B cell (primary cell): ENCODE data around the gene SCUBE1. TPM values are rescaled to one million over a fixed set of nuclear protein-coding genes. Genes with fewer than 3 reads are reported as not detected.

Experiments used
- ATAC-seq: fragments of 200-7000 bp; cut with Tn5 transposase; one replicate; pipeline ENCODE4 v1.10.0; 2021; ENCODE audit warnings: low read depth, mild to moderate bottlenecking, moderate number of reproducible peaks, moderate library complexity
- CTCF ChIA-PET: fragments of 350-600 bp; sonication (Branson Sonifier 250); formaldehyde crosslinking; loops from one replicate; lab custom pipeline; 2021; ENCODE audit warnings: antibody characterized with exemption, inconsistent platforms; lab: Charles Lee
- POLR2A ChIA-PET: fragments of 350-600 bp; sonication (Branson Sonifier 250); formaldehyde crosslinking; loops from one replicate; lab custom pipeline; 2021; ENCODE audit warnings: antibody characterized with exemption; lab: Charles Lee
- DNase-seq: peaks from one replicate; pipeline ENCODE4 v3.0.0; 2013
- H2AFZ ChIP-seq: 2 replicates; pipeline ENCODE4 v1.6.1; 2012; ENCODE audit warnings: mild to moderate bottlenecking, low read depth, low read length; ENCODE audit not compliant: insufficient read depth, poor library complexity, severe bottlenecking
- H3K27ac ChIP-seq, 2 donors: 1 replicate in 1 of 2; 2 replicates in 1 of 2; pipeline ENCODE4 v1.5.1; 2012 to 2013; ENCODE audit warnings: low read length in 2 of 2, mild to moderate bottlenecking in 2 of 2, moderate library complexity in 1 of 2
- H3K27me3 ChIP-seq, 4 experiments: fragments of 200-600 bp in 1 of 4; sonication (generic) in 1 of 4; replicated peaks in 1 of 4; 1 replicate in 2 of 4; 2 replicates in 2 of 4; pipeline versions ENCODE4 v1.6.1 to v1.7.0; 2013 to 2016; ENCODE audit warnings: low read length in 3 of 4, mild to moderate bottlenecking in 2 of 4, mixed read lengths in 1 of 4, moderate library complexity in 1 of 4; ENCODE audit not compliant: insufficient read depth in 4 of 4, control insufficient read depth in 3 of 4; ENCODE audit errors: control extremely low read depth in 1 of 4
- H3K36me3 ChIP-seq, 2 experiments: replicated peaks in 1 of 2; 1 replicate in 1 of 2; 2 replicates in 1 of 2; pipeline versions ENCODE4 v1.6.1 to v1.7.1; 2013; ENCODE audit warnings: low read length in 1 of 2; ENCODE audit not compliant: insufficient read depth in 2 of 2, control insufficient read depth in 1 of 2; ENCODE audit errors: control extremely low read depth in 1 of 2, extremely low read depth in 1 of 2
- H3K4me1 ChIP-seq, 2 donors: fragments of 200-600 bp in 1 of 2; sonication (generic) in 1 of 2; 1 replicate in 1 of 2; 2 replicates in 1 of 2; pipeline versions ENCODE4 v1.5.1 to v1.6.1; 2013 to 2017; ENCODE audit warnings: low read length in 2 of 2; ENCODE audit not compliant: control insufficient read depth in 2 of 2, insufficient read depth in 2 of 2
- H3K4me2 ChIP-seq: replicated peaks from 2 replicates; pipeline ENCODE3; 2012; ENCODE audit warnings: mild to moderate bottlenecking, low read depth, low read length; ENCODE audit not compliant: poor library complexity, severe bottlenecking
- H3K4me3 ChIP-seq, 5 experiments: fragments of 200-600 bp in 1 of 5; sonication (generic) in 1 of 5; 1 replicate in 3 of 5; 2 replicates in 2 of 5; pipeline versions ENCODE4 v1.5.1 to v1.7.0; 2011 to 2016; ENCODE audit warnings: low read length in 4 of 5, mild to moderate bottlenecking in 4 of 5, low read depth in 2 of 5, control low read depth in 1 of 5, moderate library complexity in 1 of 5; ENCODE audit not compliant: insufficient read depth in 1 of 5; ENCODE audit errors: control extremely low read depth in 1 of 5, extremely low read depth in 1 of 5
- H3K79me2 ChIP-seq: fragments of 200-600 bp; sonication (generic); one replicate; pipeline ENCODE4 v1.6.0; 2016; ENCODE audit warnings: low read length; ENCODE audit not compliant: control insufficient read depth, insufficient read depth
- H3K9ac ChIP-seq: fragments of 200-600 bp; sonication (generic); 2 replicates; pipeline ENCODE4 v1.6.1; 2017; ENCODE audit warnings: mild to moderate bottlenecking, low read length, moderate library complexity
- H3K9me3 ChIP-seq, 3 donors: one replicate each; pipeline versions ENCODE4 v1.6.1 to v1.7.1; 2013; ENCODE audit warnings: low read length in 2 of 3; ENCODE audit not compliant: control insufficient read depth in 2 of 3, insufficient read depth in 1 of 3; ENCODE audit errors: control extremely low read depth in 1 of 3
- H4K20me1 ChIP-seq: 2 replicates; pipeline ENCODE4 v1.6.0; 2012; ENCODE audit warnings: mild to moderate bottlenecking, low read length; ENCODE audit not compliant: insufficient read depth, control insufficient read depth, poor library complexity, severe bottlenecking
- H3K27ac Mint-ChIP-seq: one replicate; pipeline ENCODE4 v1.8.0; 2021; ENCODE audit warnings: mixed read lengths
- H3K27me3 Mint-ChIP-seq: one replicate; pipeline ENCODE4 v1.8.0; 2021; ENCODE audit warnings: mixed read lengths
- H3K4me1 Mint-ChIP-seq: one replicate; pipeline ENCODE4 v1.8.0; 2021; ENCODE audit warnings: mixed read lengths
- H3K4me3 Mint-ChIP-seq: one replicate; pipeline ENCODE4 v1.8.0; 2021; ENCODE audit warnings: mixed read lengths
- H3K9me3 Mint-ChIP-seq: one replicate; pipeline ENCODE4 v1.8.0; 2022; ENCODE audit warnings: mixed read lengths; ENCODE audit not compliant: insufficient read depth
- CTCF ChIP-seq: fragments of 200-600 bp; IDR thresholded peaks from one replicate; pipeline ENCODE4 v1.8.0; 2022; ENCODE audit warnings: antibody characterized with exemption, mild to moderate bottlenecking
- EZH2 ChIP-seq: IDR thresholded peaks from 2 replicates; pipeline ENCODE4 v1.6.1; 2012; ENCODE audit warnings: borderline replicate concordance, low read depth, mild to moderate bottlenecking, moderate library complexity, low read length; ENCODE audit not compliant: insufficient read depth, poor library complexity, severe bottlenecking
- WGBS: methylation state at CpG from one replicate; pipeline ENCODE4 v1.1.5; 2013; ENCODE audit warnings: missing lambda C conversion rate; ENCODE audit not compliant: insufficient coverage; 5-methylcytosine and 5-hydroxymethylcytosine counted together
- intact Hi-C: fragments of 100-400 bp; cut with micrococcal nuclease; formaldehyde crosslinking; loops from one replicate; pipeline ENCODE4 v1.10.0; 2022
- polyA plus RNA-seq: library from polyadenylated mRNA; depleted of rRNA; stranded (reverse); fragments of >200 nt; gene quantifications from 2 replicates; pipeline ENCODE4 v1.2.3, GENCODE V29; 2012
- total RNA-seq, 2 donors: library from RNA; stranded (reverse); fragments of 120-200 nt in 1 of 2; gene quantifications; 1 replicate in 1 of 2; 2 replicates in 1 of 2; pipeline versions ENCODE4 v1.2.3 to v1.2.4, GENCODE V29; 2013 to 2022

SCUBE1 gene
- total and polyA plus RNA-seq, 2 donors (not counting 1 experiment from before 2014, with no cell fraction given): not detected

GRCh38 chr22:43237280-43237679 is 105.9 kb downstream of the SCUBE1 start:
- no peaks in the 10 kb centered on the region for H3K9me3 Mint-ChIP-seq
- Histone ChIP-seq H3K4me1 (no peaks in the 10 kb centered on the region), H3K4me2 (no peak overlapping the region), H4K20me1 (no peaks in the 10 kb centered on the region), H3K27me3 (no peaks in the 10 kb centered on the region), H3K79me2 (no peaks in the 10 kb centered on the region), H2AFZ (no peak overlapping the region), H3K9me3 (no peaks in the 10 kb centered on the region), H3K9ac (no peak overlapping the region), H3K4me3 (no peak overlapping the region), H3K36me3 (no peaks in the 10 kb centered on the region), H3K27ac (no peak overlapping the region)
- no peaks in the 10 kb centered on the region for H3K4me1 Mint-ChIP-seq
- intact Hi-C loops: no loop called here
- no peak overlapping the region for H3K4me3 Mint-ChIP-seq
- CTCF ChIA-PET: interaction anchor here (1.3 kb wide), 1 partner anchor 109 kb away, joined by 3 read pairs; no protein-coding TSS in a partner anchor
- ATAC-seq: no peak
- no peak for TF ChIP-seq CTCF
- TF ChIP-seq EZH2: no peak
- H3K27me3 Mint-ChIP-seq: peaks cover 7% of the 10 kb centered on the region
- POLR2A ChIA-PET: no interaction called here
- 88% methylated on average over 9 of the region's 9 CpGs for WGBS
- DNase-seq: no peak
- no peak overlapping the region for H3K27ac Mint-ChIP-seq

DNA sequence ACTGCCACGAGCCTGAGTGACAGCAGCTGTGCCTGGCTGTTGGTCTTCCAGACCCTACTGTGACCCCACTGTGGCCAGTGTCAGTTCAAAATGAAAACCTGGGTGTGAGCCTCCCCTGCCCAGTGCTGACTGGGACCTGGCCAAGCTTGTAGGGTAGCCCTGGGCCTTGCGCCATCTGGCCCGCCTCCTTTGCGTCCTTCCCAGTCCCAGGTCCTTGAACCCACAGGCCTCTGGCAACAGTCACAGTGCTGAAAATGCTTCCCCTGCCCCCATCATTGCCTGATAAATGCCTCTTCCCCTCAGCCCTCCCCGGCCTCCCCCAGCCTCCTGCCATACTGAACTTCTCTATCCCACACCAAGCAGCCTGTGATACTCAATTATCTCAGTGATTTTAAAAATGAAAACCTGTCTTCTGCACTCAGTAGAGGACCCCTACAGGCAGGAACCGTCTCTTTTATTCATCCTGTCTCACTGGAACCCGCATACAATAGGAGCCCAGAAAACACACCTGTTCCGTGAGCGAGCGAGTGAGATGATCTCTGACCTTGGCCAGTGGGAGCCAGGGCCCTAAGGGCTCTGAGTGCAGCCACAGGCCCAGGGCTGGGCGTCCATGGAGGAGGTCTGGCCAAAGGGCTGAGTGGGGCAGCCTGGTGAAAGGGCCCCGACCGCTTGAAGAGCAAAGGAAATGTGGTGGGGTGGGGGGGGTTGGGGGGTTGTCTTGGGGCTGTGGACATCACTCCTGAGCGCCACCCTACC is 106.6 kb downstream of the SCUBE1 start:
- intact Hi-C loops: no loop called here
- Histone ChIP-seq H3K36me3 (no peaks in the 10 kb centered on the region), H3K27me3 (peaks cover 0 to 4% (median 0%) of the 10 kb centered on the region in 4 experiments), H2AFZ (no peak overlapping the region), H3K4me2 (no peak overlapping the region), H4K20me1 (no peaks in the 10 kb centered on the region), H3K9ac (no peak overlapping the region), H3K79me2 (no peaks in the 10 kb centered on the region), H3K4me1 (no peaks in the 10 kb centered on the region), H3K27ac (no peak overlapping the region), H3K4me3 (no peak overlapping the region), H3K9me3 (no peaks in the 10 kb centered on the region)
- Mint-ChIP-seq H3K4me3 (no peak overlapping the region), H3K27me3 (peaks cover 7% of the 10 kb centered on the region), H3K4me1 (no peaks in the 10 kb centered on the region), H3K9me3 (no peaks in the 10 kb centered on the region), H3K27ac (no peak overlapping the region)
- DNase-seq (no peak), ATAC-seq (no peak)
- ChIA-PET POLR2A (no interaction called here), CTCF (no interaction called here)
- 75% methylated on average over 11 of the region's 14 CpGs for WGBS
- TF ChIP-seq CTCF (no peak), EZH2 (no peak)
